Measurements from ENCODE around the gene HS6ST3.

DNA sequence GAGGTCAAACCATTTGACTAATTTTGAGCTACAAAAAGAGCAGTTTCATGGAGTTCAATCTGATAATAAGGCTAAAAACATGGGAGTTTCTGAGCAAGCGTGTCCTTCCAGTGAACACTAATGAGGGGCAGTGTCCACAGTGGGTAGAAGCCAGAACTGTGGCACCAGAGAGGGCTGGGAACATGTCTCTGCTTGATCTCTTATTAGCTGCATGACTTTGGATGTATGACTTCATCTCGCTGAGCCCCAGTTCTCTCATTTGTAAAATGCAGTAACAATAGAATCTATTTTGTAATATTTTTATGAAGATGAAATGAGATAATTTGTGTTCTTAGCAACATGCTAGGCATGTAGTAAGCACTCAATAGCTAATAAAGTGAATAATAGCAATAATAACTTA is 69.8 kb downstream of the HS6ST3 start:
- TF ChIP-seq CTCF (IDR thresholded peaks at IDR 0.05; ENCODE audit: low read depth, low read length, poor library complexity, severe bottlenecking), result no peak
- no peak for TF ChIP-seq EZH2phosphoT487 (IDR thresholded peaks at IDR 0.05; ENCODE audit: borderline replicate concordance, low read length)

Measured in DOHH2 (cell line).